ENCODE data around the gene LRP11.

LRP11 gene

GRCh38 chr6:149813351-149813750, 50.8 kb downstream of the LRP11 start:
- Histone ChIP-seq H3K4me1 (ENCODE audit: control insufficient read depth in 1 of 2, insufficient read depth in 2 of 2, low read length in 2 of 2) (no peaks in the 10 kb centered on the region), H2AK5ac (ENCODE audit: low read length) (no peak overlapping the region), H4K91ac (ENCODE audit: low read depth, low read length) (no peak overlapping the region), H3K4me3 (ENCODE audit: low read depth, low read length) (no peak overlapping the region), H4K8ac (ENCODE audit: low read depth, low read length) (no peak overlapping the region), H3K4me2 (ENCODE audit: low read length) (no peak overlapping the region), H3K27me3 (ENCODE audit: insufficient read depth, low read length) (no peaks in the 10 kb centered on the region), H3K18ac (ENCODE audit: low read length) (no peak overlapping the region), H3K79me2 (ENCODE audit: control insufficient read depth, insufficient read depth, low read length, poor library complexity) (no peaks in the 10 kb centered on the region), H3K27ac (ENCODE audit: low read depth, low read length) (no peak overlapping the region), H3K79me1 (ENCODE audit: low read length) (no peaks in the 10 kb centered on the region), H3K23ac (ENCODE audit: low read length) (no peak overlapping the region), H3K36me3 (ENCODE audit: control insufficient read depth in 1 of 2, insufficient read depth in 2 of 2, low read length in 2 of 2) (peaks cover 2% of the 10 kb centered on the region in 2 experiments), H2BK5ac (ENCODE audit: low read depth, low read length, poor library complexity) (no peak overlapping the region), H3K14ac (ENCODE audit: low read length) (no peak overlapping the region), H3K9me3 (ENCODE audit: insufficient read depth, low read depth, low read length) (no peaks in the 10 kb centered on the region), H2AFZ (ENCODE audit: insufficient read depth, low read length, poor library complexity) (no peak overlapping the region), H2BK120ac (ENCODE audit: insufficient read depth, low read length, poor library complexity) (no peak overlapping the region), H3K4ac (ENCODE audit: low read depth, low read length) (no peak overlapping the region), H2BK12ac (ENCODE audit: low read length) (no peak overlapping the region), H3K9ac (ENCODE audit: low read length) (no peak overlapping the region), H4K12ac (ENCODE audit: low read depth, low read length) (no peak overlapping the region)
- DNase-seq: no peak
- no CpG with 5 or more reads among the region's 3 CpGs for WGBS (ENCODE audit: extremely low coverage, insufficient coverage, insufficient read length)

DNA sequence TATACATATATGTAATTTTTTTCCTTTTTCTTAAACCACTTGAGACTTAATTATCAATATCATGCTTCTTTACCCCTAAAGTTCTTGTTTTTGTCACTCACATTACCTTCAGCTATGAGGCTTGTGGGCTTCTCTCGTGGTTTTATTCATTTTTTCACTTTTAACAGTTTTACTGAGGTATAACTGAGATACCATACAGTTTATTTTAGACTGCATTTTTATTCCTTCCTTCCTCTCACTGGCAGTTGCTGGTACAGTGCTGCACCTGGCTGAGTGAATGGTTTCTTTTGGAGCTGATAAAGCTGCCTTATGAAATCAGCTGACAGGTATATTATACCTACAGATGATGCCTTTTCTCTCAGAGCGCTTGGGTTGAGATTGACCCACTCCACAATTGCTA, 54.4 kb downstream of the LRP11 start:
- no peaks in the 10 kb centered on the region for H3K79me1 ChIP-seq (ENCODE audit: low read length)
- H4K12ac ChIP-seq (ENCODE audit: low read depth, low read length): no peak overlapping the region
- no peak overlapping the region for H3K14ac ChIP-seq (ENCODE audit: low read length)
- H3K27me3 ChIP-seq (ENCODE audit: insufficient read depth, low read length): no peaks in the 10 kb centered on the region
- H2AFZ ChIP-seq (ENCODE audit: insufficient read depth, low read length, poor library complexity): no peak overlapping the region
- H3K4me2 ChIP-seq (ENCODE audit: low read length): no peak overlapping the region
- H3K4ac ChIP-seq (ENCODE audit: low read depth, low read length): no peak overlapping the region
- H3K18ac ChIP-seq (ENCODE audit: low read length): no peak overlapping the region
- WGBS (ENCODE audit: extremely low coverage, insufficient coverage, insufficient read length): no CpG with 5 or more reads among the region's 2 CpGs
- H3K4me1 ChIP-seq (ENCODE audit: control insufficient read depth in 1 of 2, insufficient read depth in 2 of 2, low read length in 2 of 2): no peaks in the 10 kb centered on the region
- H4K8ac ChIP-seq (ENCODE audit: low read depth, low read length): no peak overlapping the region
- H3K27ac ChIP-seq (ENCODE audit: low read depth, low read length): no peak overlapping the region
- no peak overlapping the region for H3K4me3 ChIP-seq (ENCODE audit: low read depth, low read length)
- no peaks in the 10 kb centered on the region for H3K9me3 ChIP-seq (ENCODE audit: insufficient read depth, low read depth, low read length)
- no peak overlapping the region for H4K91ac ChIP-seq (ENCODE audit: low read depth, low read length)
- peaks cover 0 to 2% of the 10 kb centered on the region in 2 experiments for H3K36me3 ChIP-seq (ENCODE audit: control insufficient read depth in 1 of 2, insufficient read depth in 2 of 2, low read length in 2 of 2)
- no peak overlapping the region for H3K9ac ChIP-seq (ENCODE audit: low read length)
- H2BK12ac ChIP-seq (ENCODE audit: low read length): no peak overlapping the region
- no peak overlapping the region for H3K23ac ChIP-seq (ENCODE audit: low read length)
- no peak overlapping the region for H2BK5ac ChIP-seq (ENCODE audit: low read depth, low read length, poor library complexity)
- no peaks in the 10 kb centered on the region for H3K79me2 ChIP-seq (ENCODE audit: control insufficient read depth, insufficient read depth, low read length, poor library complexity)
- no peak overlapping the region for H2AK5ac ChIP-seq (ENCODE audit: low read length)
- H2BK120ac ChIP-seq (ENCODE audit: insufficient read depth, low read length, poor library complexity): no peak overlapping the region
- DNase-seq: no peak

DNA sequence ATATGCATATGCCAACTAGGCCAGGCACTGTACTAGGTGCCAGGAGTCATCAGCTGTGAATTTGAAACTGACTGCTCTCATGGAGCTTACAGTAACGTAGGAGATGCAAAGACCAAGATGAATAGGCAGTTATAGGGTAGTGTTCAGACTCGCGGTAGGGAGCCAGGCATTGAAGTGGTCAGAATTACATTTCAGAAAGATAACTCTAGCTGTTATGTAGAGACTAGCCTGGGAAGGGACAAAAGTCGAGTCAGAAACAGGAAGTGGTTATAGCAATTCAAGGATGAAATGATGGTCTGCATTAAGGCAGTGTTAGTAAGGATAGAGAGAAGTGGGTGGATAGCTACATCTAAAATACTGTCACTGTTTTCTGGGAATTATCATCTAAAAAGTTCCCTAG, 58.0 kb downstream of the LRP11 start:
- no CpG with 5 or more reads among the region's 4 CpGs for WGBS (ENCODE audit: extremely low coverage, insufficient coverage, insufficient read length)
- H3K18ac ChIP-seq (ENCODE audit: low read length): no peak overlapping the region
- H3K4me3 ChIP-seq (ENCODE audit: low read depth, low read length): no peak overlapping the region

GRCh38 chr6:149783551-149783950, 80.6 kb downstream of the LRP11 start:
- Histone ChIP-seq H3K4me3 (ENCODE audit: low read depth, low read length) (no peak overlapping the region), H3K27ac (ENCODE audit: low read depth, low read length) (no peak overlapping the region), H2BK12ac (ENCODE audit: low read length) (no peak overlapping the region), H3K79me2 (ENCODE audit: control insufficient read depth, insufficient read depth, low read length, poor library complexity) (no peaks in the 10 kb centered on the region), H3K9me3 (ENCODE audit: insufficient read depth, low read depth, low read length) (peaks cover 1% of the 10 kb centered on the region), H3K4ac (ENCODE audit: low read depth, low read length) (no peak overlapping the region), H3K9ac (ENCODE audit: low read length) (no peak overlapping the region), H4K91ac (ENCODE audit: low read depth, low read length) (no peak overlapping the region), H2AFZ (ENCODE audit: insufficient read depth, low read length, poor library complexity) (no peak overlapping the region), H4K12ac (ENCODE audit: low read depth, low read length) (no peak overlapping the region), H3K27me3 (ENCODE audit: insufficient read depth, low read length) (no peaks in the 10 kb centered on the region), H3K23ac (ENCODE audit: low read length) (no peak overlapping the region), H3K18ac (ENCODE audit: low read length) (no peak overlapping the region), H3K79me1 (ENCODE audit: low read length) (no peaks in the 10 kb centered on the region), H2BK120ac (ENCODE audit: insufficient read depth, low read length, poor library complexity) (no peak overlapping the region), H3K36me3 (ENCODE audit: control insufficient read depth in 1 of 2, insufficient read depth in 2 of 2, low read length in 2 of 2) (peaks cover 9 to 15% of the 10 kb centered on the region in 2 experiments), H2BK5ac (ENCODE audit: low read depth, low read length, poor library complexity) (no peak overlapping the region), H4K8ac (ENCODE audit: low read depth, low read length) (no peak overlapping the region), H2AK5ac (ENCODE audit: low read length) (no peak overlapping the region), H3K4me2 (ENCODE audit: low read length) (no peak overlapping the region), H3K14ac (ENCODE audit: low read length) (no peak overlapping the region), H3K4me1 (ENCODE audit: control insufficient read depth in 1 of 2, insufficient read depth in 2 of 2, low read length in 2 of 2) (no peaks in the 10 kb centered on the region)
- no peak for DNase-seq
- no CpG with 5 or more reads among the region's 3 CpGs for WGBS (ENCODE audit: extremely low coverage, insufficient coverage, insufficient read length)

More for the DNA sequence above, 58.0 kb downstream of the LRP11 start:
- Histone ChIP-seq H3K23ac (ENCODE audit: low read length) (no peak overlapping the region), H4K91ac (ENCODE audit: low read depth, low read length) (no peak overlapping the region), H3K4me1 (ENCODE audit: control insufficient read depth in 1 of 2, insufficient read depth in 2 of 2, low read length in 2 of 2) (no peaks in the 10 kb centered on the region), H2BK12ac (ENCODE audit: low read length) (no peak overlapping the region), H3K79me1 (ENCODE audit: low read length) (no peaks in the 10 kb centered on the region), H4K8ac (ENCODE audit: low read depth, low read length) (no peak overlapping the region), H3K9ac (ENCODE audit: low read length) (no peak overlapping the region), H3K27ac (ENCODE audit: low read depth, low read length) (no peak overlapping the region), H3K14ac (ENCODE audit: low read length) (no peak overlapping the region), H3K4ac (ENCODE audit: low read depth, low read length) (no peak overlapping the region), H3K79me2 (ENCODE audit: control insufficient read depth, insufficient read depth, low read length, poor library complexity) (no peaks in the 10 kb centered on the region), H3K9me3 (ENCODE audit: insufficient read depth, low read depth, low read length) (no peaks in the 10 kb centered on the region), H3K36me3 (ENCODE audit: control insufficient read depth in 1 of 2, insufficient read depth in 2 of 2, low read length in 2 of 2) (peaks cover 5 to 7% of the 10 kb centered on the region in 2 experiments), H2AK5ac (ENCODE audit: low read length) (no peak overlapping the region), H2AFZ (ENCODE audit: insufficient read depth, low read length, poor library complexity) (no peak overlapping the region), H2BK120ac (ENCODE audit: insufficient read depth, low read length, poor library complexity) (no peak overlapping the region), H3K4me2 (ENCODE audit: low read length) (no peak overlapping the region), H2BK5ac (ENCODE audit: low read depth, low read length, poor library complexity) (no peak overlapping the region), H3K27me3 (ENCODE audit: insufficient read depth, low read length) (no peaks in the 10 kb centered on the region), H4K12ac (ENCODE audit: low read depth, low read length) (no peak overlapping the region)
- DNase-seq: no peak
